Stomach (tissue), 4 donors: Measurements from ENCODE around the gene CD160.

ENCODE experiments used
- CTCF ChIP-seq, 7 experiments: fragments of 450-650 bp in 4 of 7; fragments of 200-600 bp in 3 of 7; sonication (generic) in 3 of 7; IDR thresholded peaks; one replicate each; pipeline ENCODE4 v1.5.1; 2016 to 2019; ENCODE audit warnings: antibody characterized with exemption in 7 of 7, control low read depth in 2 of 7, mild to moderate bottlenecking in 1 of 7
- EP300 ChIP-seq: sonication (generic); formaldehyde crosslinking; IDR thresholded peaks from one replicate; pipeline ENCODE4 v1.6.1; 2017; ENCODE audit warnings: antibody characterized with exemption
- POLR2A ChIP-seq, 4 donors: fragments of 450-650 bp; IDR thresholded peaks; one replicate each; pipeline ENCODE4 v1.6.1; 2016; ENCODE audit warnings: antibody characterized with exemption in 4 of 4, control low read depth in 2 of 4, mild to moderate bottlenecking in 1 of 4, moderate library complexity in 1 of 4
- POLR2AphosphoS5 ChIP-seq, 3 donors: sonication (generic); formaldehyde crosslinking; IDR thresholded peaks; one replicate each; pipeline ENCODE4 v1.6.1; 2016; ENCODE audit warnings: antibody characterized with exemption in 3 of 3

- TF ChIP-seq CTCF (IDR thresholded peaks at IDR 0.05), result no peak
- no peak for TF ChIP-seq POLR2A (IDR thresholded peaks at IDR 0.05)
- TF ChIP-seq POLR2AphosphoS5 (IDR thresholded peaks at IDR 0.05), result no peak
- TF ChIP-seq EP300, result no peak
These were observed 11.2 kb downstream of the CD160 start for GRCh38 chr1:145730467-145730866.
